Adrenal gland (tissue), 12 donors: Measurements from ENCODE around the gene BPI. TPM values are rescaled to one million over a fixed set of nuclear protein-coding genes. Genes with fewer than 3 reads are reported as not detected.

Source experiments
- DNase-seq, 7 donors: peaks; one replicate each; pipeline ENCODE4 v3.0.0-alpha.2; 2019 to 2020
- H3K27ac ChIP-seq, 5 donors: fragments of 200-600 bp; sonication (generic) in 4 of 5; 1 replicate in 3 of 5; 2 replicates in 2 of 5; pipeline versions ENCODE4 v1.5.1 to v1.8.0; 2016 to 2020; ENCODE audit warnings: mild to moderate bottlenecking in 1 of 5
- H3K27me3 ChIP-seq: fragments of 200-600 bp; 2 replicates; pipeline ENCODE4 v1.8.0; 2021
- H3K36me3 ChIP-seq, 2 donors: fragments of 200-600 bp; replicated peaks in 1 of 2; 1 replicate in 1 of 2; 2 replicates in 1 of 2; pipeline versions ENCODE4 v1.5.1 to v1.8.0; 2018 to 2022
- H3K4me1 ChIP-seq, 2 donors: fragments of 200-600 bp; replicated peaks in 1 of 2; 1 replicate in 1 of 2; 2 replicates in 1 of 2; pipeline versions ENCODE4 v1.5.1 to v1.8.0; 2018 to 2021
- H3K4me3 ChIP-seq, 4 donors: fragments of 200-600 bp; sonication (generic) in 3 of 4; one replicate each; pipeline ENCODE4 v1.5.1; 2016 to 2018
- H3K9me3 ChIP-seq, 3 donors: fragments of 200-600 bp; sonication (generic) in 1 of 3; replicated peaks in 1 of 3; 1 replicate in 2 of 3; 2 replicates in 1 of 3; pipeline versions ENCODE4 v1.5.1 to v1.8.0; 2016 to 2021
- CTCF ChIP-seq, 6 experiments: fragments of 450-650 bp in 4 of 6; fragments of 200-600 bp in 2 of 6; sonication (generic) in 1 of 6; IDR thresholded peaks; 1 replicate in 5 of 6; 2 replicates in 1 of 6; pipeline versions ENCODE4 v1.5.1 to v1.8.0; 2016 to 2021; ENCODE audit warnings: antibody characterized with exemption in 6 of 6, mild to moderate bottlenecking in 2 of 6, moderate library complexity in 1 of 6
- POLR2A ChIP-seq, 2 donors: fragments of 450-650 bp; IDR thresholded peaks; one replicate each; pipeline ENCODE4 v1.6.1; 2017; ENCODE audit warnings: antibody characterized with exemption in 2 of 2, mild to moderate bottlenecking in 2 of 2, moderate library complexity in 1 of 2
- WGBS, 4 donors: extraction: QIAGEN DNeasy Blood & Tissue Kit in 2 of 4; methylation state at CpG; one replicate each; pipeline versions ENCODE4 v1.1.5 to v1.1.7; 2013 to 2017; 5-methylcytosine and 5-hydroxymethylcytosine counted together
- intact Hi-C, 2 donors: fragments of 100-400 bp; cut with DNase I; formaldehyde crosslinking; loops; one replicate each; pipeline versions ENCODE4 v1.14.1 to v1.15.0; 2022 to 2023
- polyA plus RNA-seq, 3 donors: library from polyadenylated mRNA; stranded (reverse); fragments of 200-250 nt in 2 of 3; fragments of 350-450 nt in 1 of 3; fragmentation: Illumina TruSeq in 1 of 3; extraction: RNeasy Lipid Tissue Mini Kit (QIAGEN cat#74804) in 1 of 3; gene quantifications; one replicate each; pipeline ENCODE4 v1.2.3, GENCODE V29; 2013 to 2014
- total RNA-seq, 9 donors: library from RNA; depleted of rRNA in 4 of 9; stranded (reverse); fragments of >200 nt in 4 of 9; fragments of 120-200 nt in 1 of 9; fragmentation: NEBNext Ultra II Directional in 1 of 9; extraction: Animal tissue kit (Norgen Biotek cat#: 25700) in 1 of 9; gene quantifications; one replicate each; pipeline versions ENCODE4 v1.1.0 to v1.2.4, GENCODE V29; 2013 to 2023
- donor health status: healthy with polysubstance abuse.
- donor health status: Bipolar disorder and iron deficiency.
- donor health status: DM: yes; HTN: yes; CAD: no.
- donor health status: DM: no; HTN: no; CAD: no.
- donor health status: DM: no; HTN: no; CAD: no.
- donor health status: DM: yes; HTN: yes; CAD: no.

The BPI gene
- total and polyA plus RNA-seq, 12 donors = 0.13 to 0.74 (median 0.21) TPM; not detected in 2

- TF ChIP-seq CTCF (IDR thresholded peaks at IDR 0.05) (no peak), POLR2A (IDR thresholded peaks at IDR 0.05) (no peak)
- Histone ChIP-seq H3K9me3 (no peaks in the 10 kb centered on the region), H3K4me1 (no peaks in the 10 kb centered on the region), H3K27ac (no peak overlapping the region), H3K36me3 (no peaks in the 10 kb centered on the region), H3K27me3 (peaks cover 12% of the 10 kb centered on the region), H3K4me3 (no peak overlapping the region)
- WGBS, 4 donors = 82 to 90% (median 83%) methylated on average over 4 to 7 of the region's 7 CpGs
- DNase-seq = no peak
- intact Hi-C loops = no loop called here
Measured at GRCh38 chr20:38258545-38259215, 45.3 kb upstream of the BPI start.

GRCh38 chr20:38260025-38260377, 44.0 kb upstream of the BPI start:
- WGBS, 4 donors = 18 to 26% (median 21%) methylated on average over 5 of the region's 5 CpGs

GRCh38 chr20:38260378-38261053, 43.4 kb upstream of the BPI start, which contains the start of gene KIAA1755:
KIAA1755 (minus strand) TSS chr20:38260735; CDS start chr20:38260500, 235 bp downstream.
- TF ChIP-seq CTCF (IDR thresholded peaks at IDR 0.05) (no peak), POLR2A (IDR thresholded peaks at IDR 0.05) (no peak)

More at GRCh38 chr20:38260025-38260377, 44.0 kb upstream of the BPI start:
- Histone ChIP-seq H3K9me3 (no peaks in the 10 kb centered on the region), H3K36me3 (no peaks in the 10 kb centered on the region), H3K4me1 (no peaks in the 10 kb centered on the region), H3K4me3 (peak overlapping the region in 1 of 4 donors; percentile 42), H3K27me3 (peaks cover 12% of the 10 kb centered on the region), H3K27ac (peak overlapping the region in 2 of 5 donors; percentile 73 to 84)
- DNase-seq = no peak
- intact Hi-C loops = no loop called here
- no peak for TF ChIP-seq CTCF (IDR thresholded peaks at IDR 0.05)
- TF ChIP-seq POLR2A (IDR thresholded peaks at IDR 0.05) = no peak

GRCh38 chr20:38261054-38261390, 42.9 kb upstream of the BPI start:
- TF ChIP-seq POLR2A (IDR thresholded peaks at IDR 0.05) (no peak), CTCF (IDR thresholded peaks at IDR 0.05) (no peak)
- H3K27ac ChIP-seq = peak overlapping the region in 2 of 5 donors; percentile 73 to 84
- WGBS, 4 donors = 44 to 62% (median 49%) methylated on average over 5 to 8 of the region's 8 CpGs
- H3K9me3 ChIP-seq = no peaks in the 10 kb centered on the region
- peaks cover 12% of the 10 kb centered on the region for H3K27me3 ChIP-seq
- intact Hi-C loops = no loop called here
- peak overlapping the region in 1 of 4 donors; percentile 42 for H3K4me3 ChIP-seq
- DNase-seq = no peak
- H3K36me3 ChIP-seq = no peaks in the 10 kb centered on the region
- H3K4me1 ChIP-seq = no peaks in the 10 kb centered on the region

More at GRCh38 chr20:38260378-38261053, 43.4 kb upstream of the BPI start, which contains the start of gene KIAA1755:
- Histone ChIP-seq H3K27ac (peak within 1 kb of the TSS in 2 of 5 donors; percentile 73 to 84), H3K36me3 (no peaks in the 10 kb centered on the region), H3K4me1 (no peaks in the 10 kb centered on the region), H3K9me3 (no peaks in the 10 kb centered on the region), H3K4me3 (peak within 1 kb of the TSS in 1 of 4 donors; percentile 42), H3K27me3 (peaks cover 12% of the 10 kb centered on the region)
- no peak for DNase-seq
- intact Hi-C loops = no loop called here
- WGBS, 4 donors = 4 to 10% (median 6%) methylated on average over 2 to 64 of the region's 65 CpGs
